Measurements from ENCODE around the gene BRCA1.

The BRCA1 gene

GRCh38 chr17:43024407-43025289, 100.5 kb downstream of the BRCA1 start, which contains the start of gene RND2:
TSS of gene RND2 (plus strand) at chr17:43025231. CDS start at chr17:43025348, 117 bp downstream.
- DNase-seq = peak; percentile 99

GRCh38 chr17:43021741-43022512, 103.2 kb downstream of the BRCA1 start, which contains the start of gene VAT1:
TSS of gene VAT1 (minus strand) at chr17:43022385. CDS start at chr17:43022322, 63 bp downstream.
- DNase-seq = peak; percentile 94

- peak; percentile 70 for DNase-seq
These were observed 104.1 kb downstream of the BRCA1 start for GRCh38 chr17:43020789-43021740.

GRCh38 chr17:43020030-43020621, 105.0 kb downstream of the BRCA1 start:
- peak; percentile 34 for DNase-seq

GRCh38 chr17:43019418-43019817, 105.7 kb downstream of the BRCA1 start:
- DNase-seq = no peak

- DNase-seq = no peak
These were observed 106.2 kb downstream of the BRCA1 start for GRCh38 chr17:43018932-43019331.

- peak; percentile 91 for DNase-seq
These were observed 106.9 kb downstream of the BRCA1 start for GRCh38 chr17:43018008-43018853.

- DNase-seq = no peak
These were observed 108.9 kb downstream of the BRCA1 start for GRCh38 chr17:43016216-43016615.

GRCh38 chr17:43015579-43015978, 109.6 kb downstream of the BRCA1 start:
- no peak for DNase-seq

- no peak for DNase-seq
These were observed 110.3 kb downstream of the BRCA1 start for GRCh38 chr17:43014649-43015542.

- no peak for DNase-seq
These were observed 111.0 kb downstream of the BRCA1 start for GRCh38 chr17:43014020-43014648.

- DNase-seq = no peak
These were observed 111.9 kb downstream of the BRCA1 start for GRCh38 chr17:43013296-43013695.

- DNase-seq = no peak
These were observed 113.3 kb downstream of the BRCA1 start for GRCh38 chr17:43011728-43012472.

- DNase-seq = peak; percentile 36
These were observed 114.4 kb downstream of the BRCA1 start for GRCh38 chr17:43010667-43011308.

- peak; percentile 90 for DNase-seq
These were observed 118.3 kb downstream of the BRCA1 start, which contains the start of gene IFI35 for GRCh38 chr17:43006639-43007551. TSS of gene IFI35 (plus strand) at chr17:43006784. CDS start at chr17:43006948, 164 bp downstream.

GRCh38 chr17:43003542-43004172, 121.5 kb downstream of the BRCA1 start:
- DNase-seq = peak; percentile 41
